AG09319 (cell line): ENCODE measurements around the gene PDE9A.

Experiments
- DNase-seq: peaks from one replicate; pipeline ENCODE4 v3.0.0-alpha.2; 2010; ENCODE audit warnings: low read depth; ENCODE audit errors: extremely low read depth
- CTCF ChIP-seq: IDR thresholded peaks from 2 replicates; pipeline ENCODE4 v1.5.1; 2011; ENCODE audit warnings: low read depth, mild to moderate bottlenecking, inconsistent platforms, low read length, moderate library complexity

PDE9A gene

GRCh38 chr21:42675403-42675802 lies 22.0 kb downstream of the PDE9A start:
- DNase-seq, result no peak
- TF ChIP-seq CTCF, result no peak

- no peak for TF ChIP-seq CTCF
These were observed 23.4 kb downstream of the PDE9A start for GRCh38 chr21:42676808-42677207.

GRCh38 chr21:42677339-42678321 lies 24.2 kb downstream of the PDE9A start:
- no peak for TF ChIP-seq CTCF
- no peak for DNase-seq

More at GRCh38 chr21:42676808-42677207, 23.4 kb downstream of the PDE9A start:
- no peak for DNase-seq

GRCh38 chr21:42678618-42679295 lies 25.3 kb downstream of the PDE9A start:
- no peak for DNase-seq
- no peak for TF ChIP-seq CTCF

- no peak for DNase-seq
- no peak for TF ChIP-seq CTCF
These were observed 26.1 kb downstream of the PDE9A start for GRCh38 chr21:42679319-42680057.

- no peak for DNase-seq
- TF ChIP-seq CTCF, result no peak
These were observed 26.6 kb downstream of the PDE9A start for GRCh38 chr21:42680058-42680330.

- DNase-seq, result no peak
- no peak for TF ChIP-seq CTCF
These were observed 27.0 kb downstream of the PDE9A start for GRCh38 chr21:42680429-42680828.
